M059J (cell line): Measurements from ENCODE around the gene TNNT1. TPM values are rescaled to one million over a fixed set of nuclear protein-coding genes. Genes with fewer than 3 reads are reported as not detected.
A peak's percentile ranks its signal among the peaks of the same experiment; 100 is the strongest.
"Not testable (repeated sequence)": the region's sequence is repeated elsewhere in the genome, so short reads cannot be mapped to it uniquely, and the experiment has no call there.

Source experiments
- DNase-seq: peaks from one replicate; pipeline ENCODE4 v3.0.0-alpha.2; 2012; ENCODE audit warnings: low read depth
- total RNA-seq: library from RNA; depleted of rRNA; stranded (reverse); fragments of >200 nt; shearing (Covaris generic); gene quantifications from 2 replicates; pipeline ENCODE4 v1.2.3, GENCODE V29; 2014; rRNA removed

The TNNT1 gene, protein sequence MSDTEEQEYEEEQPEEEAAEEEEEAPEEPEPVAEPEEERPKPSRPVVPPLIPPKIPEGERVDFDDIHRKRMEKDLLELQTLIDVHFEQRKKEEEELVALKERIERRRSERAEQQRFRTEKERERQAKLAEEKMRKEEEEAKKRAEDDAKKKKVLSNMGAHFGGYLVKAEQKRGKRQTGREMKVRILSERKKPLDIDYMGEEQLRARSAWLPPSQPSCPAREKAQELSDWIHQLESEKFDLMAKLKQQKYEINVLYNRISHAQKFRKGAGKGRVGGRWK
- total RNA-seq, result 25.5 and 40.1 TPM in 2 replicates

DNA sequence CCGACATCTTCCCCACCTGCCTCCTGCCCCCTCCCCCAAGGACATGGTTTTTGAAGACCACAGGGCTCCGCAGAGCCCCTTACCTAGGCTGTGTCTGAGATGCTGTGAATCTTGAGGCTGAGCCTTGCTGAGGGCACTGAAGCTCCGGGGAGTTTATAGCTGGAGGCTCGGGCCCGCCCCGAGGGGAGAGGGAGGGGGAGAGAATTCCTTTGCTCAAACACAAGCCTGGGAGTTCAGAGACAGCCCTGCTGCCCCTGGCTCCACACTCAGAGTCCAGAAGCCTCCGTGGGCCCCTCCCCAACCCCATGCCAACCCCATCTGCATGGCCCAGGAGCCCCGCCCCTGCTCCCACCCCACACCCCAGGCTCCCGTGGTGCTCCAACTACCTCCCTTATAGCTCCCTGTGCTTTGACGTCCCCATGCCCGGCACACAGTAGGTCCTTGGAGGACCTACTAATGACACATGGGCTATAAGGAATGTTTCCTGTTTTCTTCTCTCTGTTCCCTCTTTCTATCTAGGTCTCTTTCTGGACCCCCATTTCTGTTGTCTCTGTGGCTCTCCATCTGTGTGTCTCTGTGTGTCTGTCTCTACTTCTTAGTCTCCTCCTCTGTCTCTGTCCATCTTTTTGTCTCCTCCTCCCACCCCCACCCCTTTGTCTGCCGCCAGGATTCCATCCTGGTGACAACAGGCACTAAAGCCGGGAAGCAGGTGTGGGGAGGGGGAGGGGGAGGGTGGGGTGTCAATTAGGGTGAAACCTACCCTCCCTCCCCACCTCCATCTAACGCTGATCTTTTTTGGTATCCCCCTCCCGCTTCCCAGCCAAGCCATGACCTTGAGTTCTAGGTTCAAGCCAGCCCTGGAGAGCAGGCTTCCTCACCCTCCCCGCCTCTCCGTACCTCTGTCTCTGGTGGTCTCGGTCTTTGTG lies at the start of gene TNNT1:
TNNT1 (minus strand) TSS at position 129 of the 926 bp plus-strand sequence. CDS start 2,049 bp downstream, outside the sequence.
- DNase-seq, result no peak

DNA sequence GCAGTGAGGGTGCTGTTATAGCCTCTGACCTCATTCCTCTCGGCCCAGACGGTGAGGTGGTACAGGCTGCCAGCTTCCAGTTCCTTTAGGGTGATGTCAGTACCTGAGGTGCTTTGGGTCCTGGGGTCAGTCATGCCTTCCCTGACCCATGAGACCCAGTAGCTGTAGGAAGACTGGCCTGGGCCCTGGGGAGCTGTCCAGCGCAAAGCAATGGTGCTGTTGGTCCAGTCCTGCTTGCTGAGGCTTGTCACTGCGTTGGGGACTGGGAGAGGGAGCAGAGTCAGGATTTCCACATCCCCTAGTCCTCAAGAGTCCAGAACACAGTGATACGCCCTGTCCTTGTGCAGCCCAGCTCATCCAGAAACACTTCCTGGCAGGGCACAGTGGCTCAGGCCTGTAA lies 49.6 kb upstream of the TNNT1 start:
- DNase-seq, result no peak

DNA sequence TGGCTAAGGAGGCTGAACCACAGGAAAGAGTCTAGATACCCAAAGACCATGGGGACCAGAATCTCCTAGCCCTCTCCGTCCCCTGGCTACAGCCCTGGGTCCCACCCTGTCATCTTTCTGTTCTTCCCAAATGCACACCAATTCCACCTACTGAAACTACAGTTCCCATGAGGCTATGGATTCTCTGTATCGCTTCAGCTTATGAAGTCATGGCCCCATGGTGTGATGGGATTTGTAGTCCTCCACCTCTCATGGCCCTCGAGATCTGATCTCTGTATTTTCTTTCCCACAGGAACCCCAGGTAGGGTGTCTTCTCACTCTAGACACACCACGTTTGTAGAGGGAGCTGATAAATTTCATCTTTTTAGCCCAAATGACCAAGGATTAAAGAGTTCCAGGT lies 48.5 kb upstream of the TNNT1 start:
- DNase-seq, result peak; percentile 42

DNA sequence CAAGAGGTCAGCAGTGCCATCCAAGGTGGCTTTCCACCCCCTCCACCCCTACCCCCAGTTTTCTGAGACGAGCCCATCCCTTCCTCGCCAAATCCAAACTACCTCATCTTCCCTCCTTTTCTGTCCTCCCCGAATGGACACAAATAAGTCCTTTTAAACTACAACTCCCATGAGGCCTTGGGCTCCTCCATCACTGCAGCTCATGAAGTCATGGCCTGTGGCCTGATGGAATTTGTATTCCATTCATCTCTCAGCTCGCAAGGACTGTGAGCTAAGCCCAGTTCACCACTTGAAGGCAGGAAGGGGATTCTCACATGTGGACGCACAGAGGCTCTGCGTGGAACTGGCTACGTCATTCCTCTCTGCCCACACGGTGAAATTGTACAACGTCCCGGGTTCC lies 47.8 kb upstream of the TNNT1 start:
- DNase-seq, result peak; percentile 37

DNA sequence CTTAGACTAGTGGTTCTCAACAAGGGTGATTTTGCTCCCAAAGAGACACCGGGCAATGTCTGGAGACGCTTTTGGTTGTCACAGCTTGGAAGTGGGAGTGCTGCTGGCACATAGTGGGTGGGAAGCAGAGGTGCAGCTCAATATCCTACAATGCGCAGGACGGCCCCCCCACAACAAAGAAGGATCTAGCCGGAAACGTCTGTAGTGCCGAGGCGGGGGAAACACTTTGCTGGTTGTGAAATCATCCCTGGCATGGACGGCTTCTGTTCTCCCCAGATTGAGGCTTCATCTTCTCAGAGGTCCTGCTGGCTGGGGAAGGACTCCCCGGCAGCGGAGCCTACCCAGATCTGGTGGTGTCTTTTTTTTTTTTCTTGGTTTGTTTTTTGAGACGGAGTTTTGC lies 44.5 kb upstream of the TNNT1 start:
- DNase-seq, result no peak

DNA sequence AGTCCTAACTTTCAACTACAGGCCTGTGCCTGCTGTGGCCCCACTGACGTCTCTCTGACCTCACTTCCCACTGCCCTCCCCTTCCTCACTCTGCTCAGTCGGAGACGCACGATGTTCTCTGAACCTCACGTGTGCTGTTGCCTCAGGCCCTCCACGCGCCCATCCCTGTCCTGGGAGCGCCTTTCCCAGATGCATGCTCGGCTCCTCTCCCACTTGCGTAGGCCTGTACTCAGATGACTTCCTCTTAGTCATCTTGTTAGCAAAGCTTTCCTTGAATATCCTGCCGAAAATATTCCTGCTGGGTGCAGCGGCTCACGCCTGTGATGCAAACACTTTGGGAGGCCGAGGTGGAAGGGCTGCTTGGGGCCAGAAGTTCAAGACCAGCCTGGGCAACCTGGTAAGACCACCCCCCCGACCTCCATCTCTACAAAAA lies 40.4 kb upstream of the TNNT1 start:
- DNase-seq, result peak; percentile 96

DNA sequence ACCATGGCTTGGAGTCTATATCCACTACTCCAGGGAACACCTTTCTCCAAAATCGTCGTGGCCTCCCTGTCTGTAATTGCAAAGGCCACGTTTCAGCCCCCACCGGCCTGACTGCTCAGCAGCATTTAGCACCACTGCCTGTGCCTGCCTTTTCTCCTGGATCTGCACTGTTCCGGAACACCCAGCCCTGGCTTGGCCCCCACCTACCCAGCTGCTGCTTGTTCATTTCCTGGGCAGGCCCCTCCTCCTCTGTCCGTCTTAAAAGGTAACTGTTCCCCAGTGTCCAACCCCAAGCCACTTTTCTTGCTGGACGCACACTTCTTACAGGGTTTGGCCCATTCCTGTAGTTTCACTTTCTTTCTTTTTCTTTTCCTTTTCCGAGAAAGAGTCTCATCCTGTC lies 39.6 kb upstream of the TNNT1 start:
- DNase-seq, result peak; percentile 25

DNA sequence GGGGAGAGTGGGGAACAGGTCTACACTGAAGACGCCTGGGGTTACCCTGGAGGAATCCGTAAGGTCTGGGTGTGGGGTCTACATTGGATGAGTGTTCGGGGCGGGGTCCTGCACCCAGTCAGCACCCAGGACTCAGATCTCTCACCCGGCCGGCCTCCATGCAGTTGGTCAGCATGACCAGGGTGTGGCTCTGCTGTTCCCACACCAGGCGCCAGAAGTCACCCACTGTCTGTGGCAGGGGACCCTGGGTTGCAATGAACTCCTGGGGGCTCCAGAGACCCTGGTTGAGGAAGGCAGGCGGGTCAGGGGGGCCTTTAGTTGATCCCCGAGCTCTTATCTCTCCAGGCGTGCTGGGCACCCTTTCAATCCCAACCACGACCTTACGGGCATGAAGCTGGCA lies 37.1 kb upstream of the TNNT1 start:
- DNase-seq, result no peak

DNA sequence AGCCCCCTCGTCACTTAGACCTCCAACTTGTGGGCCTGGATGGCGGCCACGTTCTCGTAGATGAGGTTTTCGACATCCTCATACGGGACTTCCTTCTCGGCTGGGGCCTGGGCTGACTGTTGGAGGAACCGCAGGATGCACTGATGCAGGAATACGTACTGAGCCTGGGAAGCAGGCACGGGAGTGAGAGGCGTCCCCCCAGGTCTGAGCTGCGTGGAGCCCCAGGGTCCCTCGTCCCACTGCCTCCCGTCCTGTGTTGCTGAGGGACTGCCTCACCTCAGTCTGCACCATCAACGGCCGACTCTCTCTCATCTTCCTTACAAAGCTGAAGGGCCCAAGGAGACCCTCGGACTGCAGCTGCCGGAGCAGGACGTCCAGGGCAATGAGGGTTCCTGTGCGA lies 32.7 kb upstream of the TNNT1 start:
- no peak for DNase-seq

DNA sequence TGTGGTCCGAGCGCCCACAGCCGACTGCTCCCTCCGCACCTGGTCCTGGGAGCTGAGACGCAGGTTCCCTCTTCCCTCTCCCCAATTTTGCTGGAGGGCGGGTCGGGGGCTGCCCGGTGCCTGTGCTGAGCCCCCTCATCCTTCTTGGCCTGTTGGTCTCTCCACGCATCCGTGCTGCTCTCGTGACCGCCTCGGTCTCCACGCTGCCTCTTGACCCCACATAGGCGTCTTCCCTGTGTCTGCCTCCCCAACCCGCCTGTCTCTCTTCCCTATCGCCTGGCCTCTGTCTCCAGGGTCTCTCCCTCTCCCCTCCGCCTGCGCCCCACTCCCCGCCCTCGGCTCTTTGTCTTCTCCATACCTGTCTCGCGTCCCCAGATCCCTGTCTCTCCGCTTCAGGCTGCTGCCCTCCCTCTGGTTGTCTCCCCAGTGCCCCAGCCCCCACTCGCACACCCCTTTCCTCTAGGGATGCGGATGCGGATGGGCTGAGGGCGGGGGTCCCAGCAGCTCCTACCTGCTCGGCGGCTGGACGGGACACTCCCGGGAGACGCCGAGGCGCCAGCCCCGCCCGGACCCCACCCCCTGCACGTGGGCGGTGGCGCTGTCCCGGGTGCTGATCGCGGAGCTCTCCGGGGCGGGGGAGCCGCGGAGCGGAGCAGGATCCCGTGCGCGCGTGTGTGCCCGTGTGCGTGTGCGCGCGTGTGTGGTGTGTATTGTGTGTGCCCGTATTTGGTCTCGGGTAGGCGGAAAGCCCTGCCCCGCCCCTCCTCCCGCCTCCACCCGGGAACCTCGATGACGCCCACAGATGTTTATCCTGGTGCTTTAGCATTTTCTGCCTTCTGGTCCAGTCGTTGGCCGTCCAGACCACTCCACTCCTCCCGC lies 30.8 kb upstream of the TNNT1 start, which contains the start of gene SYT5:
SYT5 (minus strand) TSS at position 684 of the 879 bp plus-strand sequence. CDS start 1,248 bp downstream, outside the sequence.
- peak; percentile 33 for DNase-seq

DNA sequence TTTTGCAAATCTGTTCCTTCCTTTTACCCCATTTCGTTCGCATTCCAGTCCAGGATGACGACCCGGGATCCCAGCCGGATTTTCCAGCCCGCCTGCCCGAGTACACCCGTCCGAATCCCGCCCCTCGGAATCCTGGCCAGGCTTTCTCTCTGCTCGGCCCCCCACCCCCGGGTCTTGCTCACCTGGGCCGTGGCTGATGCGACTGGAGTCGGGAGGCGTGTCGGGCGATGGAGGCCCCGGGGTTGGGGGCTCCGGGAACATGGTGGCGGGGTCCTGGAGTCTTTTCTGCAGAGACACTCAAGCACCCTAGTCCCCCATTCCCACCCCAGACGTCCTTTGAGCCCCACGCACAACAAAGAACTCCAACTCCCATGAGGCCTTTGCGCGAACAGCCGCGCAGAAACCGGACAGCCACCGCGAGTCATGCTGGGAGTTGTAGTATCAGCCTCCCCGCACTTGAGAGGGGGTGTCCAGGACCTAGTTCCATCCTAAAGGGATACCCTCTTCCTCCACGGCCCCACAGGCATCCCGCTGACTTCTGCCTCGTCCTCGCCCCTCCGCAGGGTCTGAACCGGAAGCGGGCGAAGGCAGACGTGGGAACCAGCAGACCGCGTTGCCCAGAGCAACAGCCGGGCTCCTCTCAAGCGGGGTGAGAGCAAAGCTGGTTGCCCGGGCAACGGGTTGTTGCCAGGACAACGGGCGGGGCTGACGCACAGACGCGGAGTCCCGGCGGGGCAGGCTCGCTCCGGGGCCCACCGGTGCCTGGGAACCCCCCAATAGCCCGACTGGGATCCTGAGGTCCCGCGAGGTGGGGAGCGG lies 30.0 kb upstream of the TNNT1 start:
- peak; percentile 86 for DNase-seq

DNA sequence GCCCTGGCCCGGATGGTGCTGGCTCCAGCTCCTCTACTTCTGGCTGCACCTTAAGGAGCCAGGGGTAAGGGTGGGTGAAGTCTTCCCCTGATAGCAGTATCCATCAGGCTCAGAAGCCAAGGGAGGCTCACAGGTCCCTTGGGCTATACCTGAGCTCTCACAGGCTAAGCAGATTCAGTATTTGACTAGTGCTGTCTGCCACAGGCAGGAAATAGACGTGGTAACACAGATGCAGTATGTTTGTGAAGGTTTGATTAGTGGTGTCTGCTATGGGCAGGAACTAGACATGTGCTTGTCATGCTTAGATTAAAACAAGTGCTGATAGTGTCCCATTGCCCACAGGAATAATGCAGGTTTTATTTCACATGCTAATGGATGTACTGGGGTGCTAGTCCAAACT lies 27.1 kb upstream of the TNNT1 start:
- peak; percentile 12 for DNase-seq

DNA sequence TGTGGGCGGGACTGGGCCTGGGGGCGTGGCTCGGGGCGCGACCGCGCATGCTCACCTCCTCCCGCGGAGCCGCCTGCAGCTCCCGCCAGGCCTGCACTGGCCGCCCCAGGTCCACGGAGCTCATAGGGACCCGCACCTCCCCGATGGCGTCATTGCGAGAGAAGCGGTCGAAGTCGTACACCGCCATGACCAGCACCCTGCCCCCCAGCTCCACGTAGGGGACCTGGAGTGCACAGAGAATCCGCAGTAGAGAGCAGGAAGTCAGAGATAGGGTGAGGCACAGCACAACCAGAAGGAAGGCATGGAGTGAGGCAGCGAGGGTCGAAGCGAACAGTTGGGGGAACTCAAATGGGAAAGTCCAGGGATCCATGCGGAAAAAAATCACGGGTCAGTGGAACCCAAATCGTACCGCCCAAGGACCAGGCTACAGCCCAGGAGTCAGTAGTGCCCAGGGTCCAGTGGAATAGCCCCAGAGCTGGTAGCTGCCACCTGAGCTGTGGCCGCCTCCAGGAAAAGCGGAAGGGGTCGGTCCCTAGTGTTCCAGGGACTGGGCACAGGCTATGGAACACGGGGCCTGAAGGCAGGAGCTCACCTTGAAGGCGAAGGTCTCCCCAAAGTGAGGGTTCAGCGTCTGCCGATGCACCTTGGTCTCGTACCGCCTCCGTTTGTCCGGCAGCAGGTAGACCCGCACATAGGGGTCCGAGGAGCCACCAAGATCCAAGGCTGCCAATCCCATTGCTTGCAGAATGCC lies 26.3 kb upstream of the TNNT1 start:
- no peak for DNase-seq

DNA sequence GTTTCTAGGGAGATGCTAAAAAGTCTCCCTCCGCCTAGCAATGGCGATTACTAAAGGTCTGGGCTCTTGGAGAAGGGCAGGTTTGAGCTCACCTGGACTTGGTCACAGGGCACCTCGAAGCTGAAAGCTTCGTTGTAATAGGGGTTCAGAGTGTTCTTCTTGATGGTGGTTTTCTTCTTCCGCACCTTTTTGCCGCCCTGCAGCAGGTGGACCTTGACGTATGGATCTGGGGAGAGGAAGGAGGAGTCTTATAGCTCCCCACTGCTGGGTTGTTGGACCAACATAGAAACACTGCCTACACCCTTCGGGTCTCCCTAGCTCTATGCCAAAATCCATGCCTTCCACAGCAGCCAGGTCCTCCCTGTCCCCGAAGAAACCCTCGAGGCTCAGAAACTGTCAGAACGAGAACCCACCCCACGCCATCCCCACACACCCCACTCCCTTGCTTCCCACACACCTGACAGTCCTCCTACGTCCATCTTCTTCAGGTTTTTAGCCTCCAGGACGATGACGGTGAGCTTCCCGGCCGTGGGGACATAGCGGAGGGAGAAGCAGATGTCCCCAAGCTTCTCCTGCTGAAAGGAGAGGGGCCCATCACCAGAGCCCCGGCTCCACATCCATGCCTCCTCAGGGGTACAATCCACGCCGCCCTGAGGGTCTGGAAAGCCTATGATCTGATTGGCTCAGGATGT lies 25.6 kb upstream of the TNNT1 start:
- DNase-seq, result no peak

DNA sequence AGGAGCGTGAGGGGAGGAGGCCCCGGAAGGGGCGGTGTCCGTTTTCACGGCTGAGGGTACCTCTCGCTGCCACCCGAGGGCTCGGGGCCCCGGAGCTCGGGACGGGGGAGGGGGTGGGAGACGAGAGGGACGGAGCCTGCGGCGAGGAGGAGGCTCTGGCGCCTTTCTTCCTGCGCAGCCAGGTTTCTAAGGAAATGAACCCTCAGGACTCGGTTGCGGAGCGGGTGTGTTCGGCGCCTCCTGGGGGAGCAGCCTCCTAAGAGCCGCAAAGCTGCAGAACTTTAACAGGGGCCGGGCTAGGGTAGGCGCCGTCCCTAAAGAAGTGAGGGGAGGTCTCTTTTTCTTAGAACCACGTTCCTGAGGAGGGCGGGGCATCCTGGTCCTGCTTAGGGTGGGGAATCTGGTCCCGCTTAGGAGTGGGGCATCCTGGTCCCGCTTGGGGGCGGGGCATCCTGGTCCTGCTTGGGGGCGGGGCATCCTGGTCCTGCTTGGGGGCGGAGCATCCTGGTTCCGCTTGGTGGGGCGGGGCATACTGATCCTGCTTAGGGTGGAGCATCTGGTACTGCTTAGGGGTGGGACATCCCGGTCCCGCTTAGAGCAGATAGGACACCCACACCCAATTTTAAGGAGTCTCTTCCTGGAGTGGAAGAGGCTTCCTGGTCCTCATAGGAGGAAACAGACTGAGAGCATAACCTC lies 24.9 kb upstream of the TNNT1 start:
- peak; percentile 63 for DNase-seq

DNA sequence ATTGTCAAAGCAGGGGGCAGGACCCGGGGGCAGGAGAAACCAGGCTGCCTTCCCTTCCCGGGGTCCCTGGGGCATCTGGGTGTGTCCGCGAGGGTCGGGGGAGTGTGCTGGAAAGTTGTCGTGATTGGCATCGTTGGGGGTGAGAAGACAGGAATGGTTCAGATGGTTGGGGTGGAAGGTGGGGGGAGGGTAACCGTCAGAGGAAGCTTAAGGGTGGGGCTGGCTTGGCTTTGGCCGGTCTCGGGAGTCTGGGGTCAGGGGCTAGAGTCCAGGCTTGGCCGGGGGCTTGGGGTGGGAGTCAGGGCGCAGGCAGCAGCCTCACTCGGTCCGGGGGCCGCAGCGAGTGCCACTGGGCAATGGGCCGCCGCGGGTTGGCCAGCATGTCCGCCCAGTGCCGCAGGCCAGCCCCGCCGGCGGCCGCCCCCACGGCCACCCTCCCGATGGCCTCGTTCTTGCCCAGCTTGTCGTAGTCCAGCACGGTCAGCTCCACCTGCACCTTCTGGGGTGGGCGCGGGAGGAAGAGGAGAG lies 24.2 kb upstream of the TNNT1 start:
- DNase-seq, result no peak

DNA sequence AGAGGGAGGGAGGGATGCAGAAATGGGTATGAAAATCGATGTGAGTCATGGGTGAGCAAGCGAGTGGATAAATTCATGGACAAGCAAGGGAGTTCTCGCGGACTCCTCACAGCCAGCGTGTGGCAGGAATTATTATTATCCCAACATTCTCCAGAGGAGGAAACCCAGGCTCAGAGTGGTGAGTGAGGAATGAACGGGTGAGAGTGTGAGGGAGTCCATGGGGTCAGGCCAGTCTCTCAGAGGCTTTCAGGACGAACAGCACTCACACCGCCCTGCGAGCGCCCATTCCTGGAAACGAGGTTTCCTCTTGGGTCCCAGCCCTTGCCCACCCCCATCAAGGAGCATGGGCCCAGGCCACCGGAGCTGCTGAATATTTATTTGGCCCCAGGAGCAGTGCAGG lies 23.7 kb upstream of the TNNT1 start:
- DNase-seq, result peak; percentile 54

DNA sequence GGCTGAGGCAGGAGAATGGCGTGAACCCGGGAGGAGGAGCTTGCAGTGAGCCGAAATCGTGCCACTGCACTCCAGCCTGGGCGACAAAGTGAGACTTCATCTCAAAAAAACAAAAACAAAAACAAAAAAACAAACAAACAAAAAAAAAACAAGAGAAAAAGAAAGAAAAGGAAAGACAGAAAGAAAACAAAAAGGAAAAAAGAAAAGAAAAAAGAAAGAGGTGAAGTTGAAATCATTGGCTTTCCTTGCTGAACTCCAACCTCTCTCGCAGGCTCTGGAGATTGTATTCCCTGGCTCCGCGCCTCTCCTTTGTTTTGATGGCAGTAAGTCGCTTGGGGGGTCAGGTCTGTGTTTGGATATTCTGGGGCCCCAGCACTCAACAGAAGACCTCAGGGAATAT lies 23.3 kb upstream of the TNNT1 start:
- DNase-seq, result not testable (repeated sequence)

DNA sequence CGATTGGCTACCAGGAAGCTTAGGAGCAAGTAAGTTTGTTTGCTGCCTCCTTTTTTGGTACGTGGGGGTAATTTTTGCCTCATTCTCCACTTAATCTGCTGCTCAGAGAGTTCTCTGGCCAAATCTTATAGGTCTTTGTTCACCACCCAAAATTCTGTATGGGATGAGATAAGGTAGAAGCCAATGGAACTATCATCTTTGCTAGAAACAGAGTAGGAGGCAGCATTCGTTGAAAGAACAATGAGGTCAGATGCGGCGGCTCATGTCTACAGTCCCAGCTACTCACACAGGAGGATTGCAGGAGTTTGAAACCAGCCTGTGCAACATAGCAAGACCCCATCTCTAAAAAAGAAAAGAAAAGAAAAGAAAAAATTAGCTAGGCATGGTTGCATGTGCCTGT lies 22.4 kb upstream of the TNNT1 start:
- DNase-seq, result no peak
